ENCODE data around the gene CACNA1I.

DNA sequence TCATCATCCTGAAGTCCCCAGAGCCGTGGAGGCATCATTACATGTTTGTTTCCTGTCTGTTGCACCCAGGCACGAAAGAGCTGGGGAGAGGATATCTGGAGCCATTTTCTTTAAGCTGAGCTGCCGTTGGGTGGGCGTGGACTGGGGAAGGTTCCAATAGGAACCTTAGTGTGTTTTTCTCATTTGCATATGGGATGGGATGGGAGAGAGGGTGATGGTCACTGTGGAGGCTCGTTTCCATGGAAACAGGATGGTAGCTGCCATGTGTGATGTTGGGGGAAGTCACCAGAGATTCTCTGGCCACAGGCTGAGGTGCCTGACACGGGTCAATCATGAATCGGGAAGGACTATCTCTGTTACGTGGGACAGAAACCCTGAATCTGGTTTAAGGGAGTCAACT lies 39.7 kb downstream of the CACNA1I start:
- TF ChIP-seq, protein P1, sequence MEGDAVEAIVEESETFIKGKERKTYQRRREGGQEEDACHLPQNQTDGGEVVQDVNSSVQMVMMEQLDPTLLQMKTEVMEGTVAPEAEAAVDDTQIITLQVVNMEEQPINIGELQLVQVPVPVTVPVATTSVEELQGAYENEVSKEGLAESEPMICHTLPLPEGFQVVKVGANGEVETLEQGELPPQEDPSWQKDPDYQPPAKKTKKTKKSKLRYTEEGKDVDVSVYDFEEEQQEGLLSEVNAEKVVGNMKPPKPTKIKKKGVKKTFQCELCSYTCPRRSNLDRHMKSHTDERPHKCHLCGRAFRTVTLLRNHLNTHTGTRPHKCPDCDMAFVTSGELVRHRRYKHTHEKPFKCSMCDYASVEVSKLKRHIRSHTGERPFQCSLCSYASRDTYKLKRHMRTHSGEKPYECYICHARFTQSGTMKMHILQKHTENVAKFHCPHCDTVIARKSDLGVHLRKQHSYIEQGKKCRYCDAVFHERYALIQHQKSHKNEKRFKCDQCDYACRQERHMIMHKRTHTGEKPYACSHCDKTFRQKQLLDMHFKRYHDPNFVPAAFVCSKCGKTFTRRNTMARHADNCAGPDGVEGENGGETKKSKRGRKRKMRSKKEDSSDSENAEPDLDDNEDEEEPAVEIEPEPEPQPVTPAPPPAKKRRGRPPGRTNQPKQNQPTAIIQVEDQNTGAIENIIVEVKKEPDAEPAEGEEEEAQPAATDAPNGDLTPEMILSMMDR (IDR thresholded peaks at IDR 0.05): no peak
- TF ChIP-seq POLR2A (IDR thresholded peaks at IDR 0.05): no peak
